ENCODE data around the gene SCYL2. TPM values are rescaled to one million over a fixed set of nuclear protein-coding genes. Genes with fewer than 3 reads are reported as not detected.
"Not testable (repeated sequence)": the region's sequence is repeated elsewhere in the genome, so short reads cannot be mapped to it uniquely, and the experiment has no call there.

The SCYL2 gene
- total RNA-seq, 1 donor from 2014 or later, result 123 TPM

DNA sequence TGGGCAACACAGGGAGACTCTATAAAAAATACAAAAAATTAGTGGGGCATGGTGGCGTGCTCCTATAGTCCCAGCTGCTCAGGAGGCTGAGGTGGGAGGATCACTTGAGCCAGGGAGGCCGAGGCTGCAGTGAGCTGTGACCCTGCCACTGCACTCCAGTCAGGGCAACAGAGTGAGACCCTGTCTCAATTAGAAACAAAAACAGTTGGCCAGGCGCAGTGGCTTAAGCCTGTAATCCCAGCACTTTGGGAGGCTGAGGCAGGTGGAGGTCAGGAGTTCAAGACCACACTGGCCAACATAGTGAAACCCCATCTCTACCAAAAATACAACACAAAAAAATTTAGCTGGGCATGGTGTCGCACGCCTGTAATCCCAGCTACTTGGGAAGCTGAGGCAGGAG is 1.9 kb upstream of the SCYL2 start:
- DNase-seq, result not testable (repeated sequence)

DNA sequence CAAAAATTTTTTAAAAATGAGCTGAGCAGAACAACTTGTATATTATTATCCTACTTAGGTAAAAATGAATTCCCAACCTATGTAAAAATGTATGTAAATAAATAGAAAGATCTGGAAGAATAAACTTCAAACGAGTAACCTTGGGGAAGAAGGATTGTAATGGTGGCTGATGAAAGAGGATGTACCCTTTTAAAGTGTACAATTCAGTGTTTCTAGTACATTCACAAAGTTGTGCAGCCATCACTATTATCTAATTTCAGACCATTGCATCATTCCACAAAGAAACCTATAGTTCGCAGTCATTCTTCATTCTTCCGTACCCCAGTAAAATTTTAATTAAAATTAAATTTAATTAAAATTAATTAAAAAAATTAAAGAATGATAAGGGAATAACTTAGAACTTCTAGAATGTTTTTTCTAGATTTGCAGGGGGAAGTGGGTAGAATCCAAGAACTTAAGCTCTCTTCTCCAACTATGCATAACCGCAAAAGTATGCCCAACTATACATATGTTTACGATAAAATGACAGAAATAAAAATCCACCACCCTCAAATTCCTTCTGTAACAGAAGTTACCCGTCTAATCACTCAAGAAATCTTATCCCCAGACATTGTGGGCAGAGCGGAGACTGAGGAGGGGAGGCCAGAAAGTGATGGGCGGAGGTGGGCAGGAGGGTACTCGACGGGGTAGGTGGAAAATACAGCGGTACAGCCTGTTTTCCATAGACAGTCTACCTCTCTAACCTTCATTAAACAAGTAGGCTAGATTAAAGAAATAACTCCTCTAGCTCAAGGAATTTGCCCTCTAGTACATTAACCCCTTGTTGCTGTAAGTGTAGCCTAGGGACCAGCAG is 1.0 kb upstream of the SCYL2 start:
- no peak for DNase-seq

- no peak for DNase-seq
Observed at GRCh38 chr12:100266585-100266834, 467 bp upstream of the SCYL2 start.

- peak; percentile 58 for DNase-seq
Observed at GRCh38 chr12:100267603-100268281, 765 bp downstream of the SCYL2 start.

GRCh38 chr12:100268835-100269564 is 2.0 kb downstream of the SCYL2 start:
- DNase-seq, result no peak

- DNase-seq, result no peak
Observed at GRCh38 chr12:100273782-100274181, 6.8 kb downstream of the SCYL2 start.

GRCh38 chr12:100274291-100274690 is 7.3 kb downstream of the SCYL2 start:
- no peak for DNase-seq

- DNase-seq, result no peak
Observed at GRCh38 chr12:100279159-100279558, 12.2 kb downstream of the SCYL2 start.

- DNase-seq, result no peak
Observed at GRCh38 chr12:100279607-100280244, 12.7 kb downstream of the SCYL2 start.

DNA sequence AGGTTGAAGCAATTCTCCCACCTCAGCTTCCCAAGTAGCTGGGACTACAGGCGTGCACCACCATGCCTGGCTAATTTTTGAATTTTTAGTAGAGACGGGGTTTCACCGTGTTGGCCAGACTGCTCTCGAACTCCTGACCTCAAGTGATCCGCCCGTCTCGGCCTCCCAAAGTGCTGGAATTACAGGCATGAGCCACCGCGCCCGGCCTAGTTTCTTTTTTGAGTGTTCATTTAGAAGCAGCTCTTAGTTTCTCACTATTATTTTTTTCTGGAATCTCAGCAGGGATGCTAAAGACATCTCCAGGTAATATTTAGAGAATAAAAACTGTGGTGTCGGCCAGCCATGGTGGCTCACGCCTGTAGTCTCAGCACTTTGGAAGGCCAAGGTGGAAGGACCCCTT is 17.6 kb downstream of the SCYL2 start:
- DNase-seq, result not testable (repeated sequence)

DNA sequence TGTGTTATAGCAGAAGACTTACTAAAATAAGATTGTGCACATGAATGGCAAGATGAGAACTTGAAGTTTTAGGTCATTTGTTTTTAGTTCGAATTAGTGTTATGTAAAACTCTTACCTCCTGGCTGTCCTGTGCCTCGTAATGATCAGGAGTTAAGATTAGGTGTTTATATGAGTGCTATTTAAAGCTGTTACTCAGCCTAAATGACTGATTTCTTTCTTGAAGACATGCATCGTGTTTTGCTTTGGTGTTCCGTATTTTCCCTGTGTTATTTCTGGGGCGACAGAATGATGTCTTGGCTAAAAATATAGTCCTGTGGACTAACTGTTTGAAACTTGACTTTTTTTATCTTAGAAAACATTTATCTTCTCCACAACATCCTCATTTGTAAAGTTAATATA is 22.1 kb downstream of the SCYL2 start:
- DNase-seq, result no peak

DNA sequence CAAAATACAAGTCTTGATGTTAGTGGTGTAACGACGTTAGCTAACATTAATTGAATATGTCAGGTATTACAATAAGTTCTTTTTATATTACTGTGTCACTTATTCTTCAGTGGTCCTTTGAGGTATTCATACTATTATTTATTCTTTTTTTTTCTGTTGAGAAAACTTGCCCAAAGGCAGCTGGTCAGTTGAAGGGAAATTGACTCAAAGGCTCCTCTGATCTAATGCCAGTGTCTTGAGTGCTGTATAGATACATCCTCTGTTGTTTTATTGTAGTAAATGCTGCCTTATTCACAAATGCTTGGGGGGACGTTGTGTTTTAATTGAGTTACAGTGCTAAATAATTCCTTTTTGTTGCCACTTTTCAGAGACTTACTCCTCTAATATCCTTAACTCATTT is 23.0 kb downstream of the SCYL2 start:
- no peak for DNase-seq

DNA sequence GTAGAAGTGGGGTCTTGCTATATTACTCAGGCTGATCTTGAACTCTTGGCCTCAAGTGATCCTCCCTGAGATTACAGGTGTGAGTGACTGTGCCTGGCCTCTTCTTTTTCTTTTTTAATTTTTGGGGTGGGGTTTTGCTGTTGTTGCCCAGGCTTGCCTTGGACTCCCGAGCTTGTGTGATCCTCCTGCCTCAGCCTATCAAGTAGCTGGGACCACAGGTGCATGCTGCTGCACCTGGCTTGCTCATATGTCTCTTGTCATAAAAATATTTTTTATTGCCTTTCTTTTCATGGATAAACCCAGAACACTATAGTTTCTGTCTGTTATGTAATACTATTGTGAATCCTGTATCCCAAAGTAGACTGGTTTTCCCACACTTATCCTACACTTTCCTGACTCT is 26.0 kb downstream of the SCYL2 start:
- DNase-seq, result no peak

DNA sequence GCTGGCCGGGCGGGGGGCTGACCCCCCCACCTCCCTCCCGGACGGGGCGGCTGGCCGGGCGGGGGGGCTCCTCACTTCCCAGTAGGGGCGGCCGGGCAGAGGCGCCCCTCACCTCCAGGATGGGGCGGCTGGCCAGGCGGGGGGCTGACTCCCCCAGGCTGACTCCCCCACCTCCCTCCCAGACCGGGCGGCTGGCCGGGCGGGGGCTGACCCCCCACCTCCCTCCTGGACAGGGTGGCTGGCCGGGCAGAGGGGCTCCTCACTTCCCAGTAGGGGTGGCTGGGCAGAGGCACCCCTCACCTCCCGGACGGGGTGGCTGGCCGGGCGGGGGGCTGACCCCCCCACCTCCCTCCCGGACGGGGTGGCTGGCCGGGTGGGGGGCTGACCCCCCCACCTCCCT is 27.4 kb downstream of the SCYL2 start:
- DNase-seq, result not testable (repeated sequence)

- no peak for DNase-seq
Observed at GRCh38 chr12:100295764-100296555, 29.0 kb downstream of the SCYL2 start.

DNA sequence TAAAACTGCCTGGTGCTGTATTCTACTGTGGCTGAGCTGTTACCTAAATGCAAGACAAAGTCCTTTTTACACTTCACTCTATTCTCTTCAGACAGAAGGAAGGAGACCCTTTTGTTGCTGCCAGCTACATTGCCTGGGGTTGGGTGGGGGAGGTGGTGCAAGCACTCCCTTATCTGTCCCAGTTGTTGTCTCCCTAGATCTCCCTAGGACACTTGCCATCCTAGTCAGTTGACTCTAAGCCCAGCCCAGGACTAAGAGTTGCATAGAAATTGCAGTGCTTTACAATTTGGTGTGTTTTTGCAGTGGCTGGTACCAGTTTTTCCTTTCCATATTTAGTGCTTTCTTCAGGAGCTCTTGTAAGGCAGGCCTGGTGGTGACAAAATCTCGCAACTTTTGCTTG is 35.1 kb downstream of the SCYL2 start:
- DNase-seq, result no peak

DNA sequence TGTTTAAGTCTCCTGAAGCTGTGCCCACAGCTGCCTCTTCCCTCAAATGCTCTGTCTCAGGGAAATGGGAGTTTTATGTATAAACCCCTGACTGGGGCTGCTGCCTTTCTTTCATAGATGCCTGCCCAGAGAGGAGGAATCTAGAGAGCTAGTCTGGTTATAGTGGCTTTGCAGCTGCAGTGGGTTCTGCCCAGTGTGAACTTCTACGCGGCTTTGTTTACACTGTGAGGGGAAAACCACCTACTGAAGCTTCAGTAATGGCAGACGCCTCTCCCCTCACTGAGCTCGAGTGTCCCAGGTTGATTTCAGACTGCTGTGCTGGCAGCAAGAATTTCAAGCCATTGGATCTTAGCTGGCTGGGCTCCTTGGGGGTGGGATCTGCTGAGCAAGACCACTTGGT is 36.9 kb downstream of the SCYL2 start:
- DNase-seq, result no peak

GRCh38 chr12:100304334-100304733 is 37.4 kb downstream of the SCYL2 start:
- not testable (repeated sequence) for DNase-seq

GRCh38 chr12:100308138-100308537 is 41.2 kb downstream of the SCYL2 start:
- DNase-seq, result not testable (repeated sequence)

DNA sequence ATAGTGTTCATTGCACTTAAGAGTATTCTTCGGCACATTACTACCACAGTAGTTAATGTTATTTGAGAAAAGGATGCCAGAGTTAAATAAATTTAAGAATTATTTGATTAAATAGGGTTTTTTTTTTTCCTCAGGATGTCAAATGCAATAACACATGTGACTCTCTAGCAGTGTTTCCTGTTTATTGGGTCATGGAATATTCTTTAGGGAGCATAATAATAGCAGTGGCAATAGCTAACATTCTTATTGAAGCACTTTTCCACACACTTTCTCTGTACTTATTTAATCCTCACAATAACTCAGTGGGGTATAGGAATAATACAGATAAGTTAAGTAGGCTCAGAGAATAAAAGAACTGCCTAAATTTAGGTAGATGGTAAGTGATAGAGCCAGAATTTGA is 44.3 kb downstream of the SCYL2 start:
- DNase-seq, result no peak

- no peak for DNase-seq
Observed at GRCh38 chr12:100317371-100317770, 50.4 kb downstream of the SCYL2 start.

GRCh38 chr12:100324498-100324897 is 57.5 kb downstream of the SCYL2 start:
- DNase-seq, result no peak

Measured in occipital lobe (tissue), 2 donors.